PFSK-1 (cell line): ENCODE data around the gene TPRA1.

Experiments used
- FOXP2 ChIP-seq: optimal IDR thresholded peaks from 2 replicates; pipeline ENCODE3; 2011; ENCODE audit warnings: borderline replicate concordance, control low read depth, inconsistent platforms; ENCODE audit not compliant: insufficient read depth; ENCODE audit errors: extremely low read length, extremely low read depth
- POLR2AphosphoS5 ChIP-seq: IDR thresholded peaks from 2 replicates; pipeline ENCODE4 v1.6.1; 2012; ENCODE audit warnings: low read depth, mild to moderate bottlenecking, control low read depth, low read length, moderate library complexity
- SIN3A ChIP-seq: IDR thresholded peaks from 2 replicates; pipeline ENCODE4 v1.6.1; 2012; ENCODE audit warnings: mild to moderate bottlenecking, low read length, moderate library complexity, borderline replicate concordance; ENCODE audit not compliant: insufficient read depth
- TAF1 ChIP-seq: IDR thresholded peaks from 2 replicates; pipeline ENCODE4 v1.6.1; 2012; ENCODE audit warnings: low read length, control low read depth, borderline replicate concordance; ENCODE audit not compliant: insufficient read depth
- TF ChIP-seq, protein P1 (sequence below), 2 experiments: IDR thresholded peaks; 2 replicates each; pipeline versions ENCODE4 v1.6.1 to v1.8.0; 2011 to 2012; ENCODE audit warnings: low read depth in 2 of 2, low read length in 2 of 2, control low read depth in 1 of 2, inconsistent platforms in 1 of 2, mild to moderate bottlenecking in 1 of 2, moderate library complexity in 1 of 2; ENCODE audit not compliant: insufficient read depth in 1 of 2

Gene TPRA1

DNA sequence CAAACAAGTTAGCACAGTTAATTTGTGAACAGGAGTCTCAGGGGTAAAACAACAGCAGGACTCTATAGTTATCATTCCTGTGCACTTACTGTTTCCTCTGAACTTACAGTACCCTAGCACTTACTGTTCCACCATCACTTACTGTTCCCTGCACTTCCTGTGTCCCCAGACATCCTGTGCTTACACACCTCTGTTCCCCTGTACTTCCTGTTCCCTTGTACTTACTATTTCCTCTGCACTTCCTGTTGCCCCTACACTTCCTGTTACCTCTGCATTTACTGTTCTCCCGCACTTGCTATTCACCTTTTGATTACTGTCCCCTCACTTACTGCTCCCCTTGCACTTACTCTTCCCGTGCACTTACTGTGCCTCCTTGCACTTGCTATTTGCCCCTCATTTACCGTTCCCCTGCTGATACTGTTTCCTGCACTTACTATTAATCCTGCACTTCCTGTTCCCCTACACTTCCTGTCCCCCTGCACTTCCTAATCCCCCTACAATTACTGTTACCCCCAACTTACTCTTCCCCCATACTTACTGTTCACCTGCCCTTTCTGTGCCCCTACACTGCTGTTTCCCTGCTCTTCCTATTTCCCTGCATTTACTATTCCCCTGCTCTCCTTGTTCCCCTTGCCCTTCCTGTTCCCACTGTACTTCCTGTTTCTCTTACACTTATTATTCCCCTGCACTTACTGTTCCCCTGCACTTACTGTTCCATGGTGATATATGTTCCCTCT is 30.3 kb downstream of the TPRA1 start:
- TF ChIP-seq TAF1 (no peak), FOXP2 (no peak), POLR2AphosphoS5 (no peak), SIN3A (no peak)
- TF ChIP-seq, protein P1, sequence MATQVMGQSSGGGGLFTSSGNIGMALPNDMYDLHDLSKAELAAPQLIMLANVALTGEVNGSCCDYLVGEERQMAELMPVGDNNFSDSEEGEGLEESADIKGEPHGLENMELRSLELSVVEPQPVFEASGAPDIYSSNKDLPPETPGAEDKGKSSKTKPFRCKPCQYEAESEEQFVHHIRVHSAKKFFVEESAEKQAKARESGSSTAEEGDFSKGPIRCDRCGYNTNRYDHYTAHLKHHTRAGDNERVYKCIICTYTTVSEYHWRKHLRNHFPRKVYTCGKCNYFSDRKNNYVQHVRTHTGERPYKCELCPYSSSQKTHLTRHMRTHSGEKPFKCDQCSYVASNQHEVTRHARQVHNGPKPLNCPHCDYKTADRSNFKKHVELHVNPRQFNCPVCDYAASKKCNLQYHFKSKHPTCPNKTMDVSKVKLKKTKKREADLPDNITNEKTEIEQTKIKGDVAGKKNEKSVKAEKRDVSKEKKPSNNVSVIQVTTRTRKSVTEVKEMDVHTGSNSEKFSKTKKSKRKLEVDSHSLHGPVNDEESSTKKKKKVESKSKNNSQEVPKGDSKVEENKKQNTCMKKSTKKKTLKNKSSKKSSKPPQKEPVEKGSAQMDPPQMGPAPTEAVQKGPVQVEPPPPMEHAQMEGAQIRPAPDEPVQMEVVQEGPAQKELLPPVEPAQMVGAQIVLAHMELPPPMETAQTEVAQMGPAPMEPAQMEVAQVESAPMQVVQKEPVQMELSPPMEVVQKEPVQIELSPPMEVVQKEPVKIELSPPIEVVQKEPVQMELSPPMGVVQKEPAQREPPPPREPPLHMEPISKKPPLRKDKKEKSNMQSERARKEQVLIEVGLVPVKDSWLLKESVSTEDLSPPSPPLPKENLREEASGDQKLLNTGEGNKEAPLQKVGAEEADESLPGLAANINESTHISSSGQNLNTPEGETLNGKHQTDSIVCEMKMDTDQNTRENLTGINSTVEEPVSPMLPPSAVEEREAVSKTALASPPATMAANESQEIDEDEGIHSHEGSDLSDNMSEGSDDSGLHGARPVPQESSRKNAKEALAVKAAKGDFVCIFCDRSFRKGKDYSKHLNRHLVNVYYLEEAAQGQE (IDR thresholded peaks at IDR 0.05; ENCODE audit: insufficient read depth in 1 of 2, low read depth in 2 of 2, low read length in 2 of 2): no peak

DNA sequence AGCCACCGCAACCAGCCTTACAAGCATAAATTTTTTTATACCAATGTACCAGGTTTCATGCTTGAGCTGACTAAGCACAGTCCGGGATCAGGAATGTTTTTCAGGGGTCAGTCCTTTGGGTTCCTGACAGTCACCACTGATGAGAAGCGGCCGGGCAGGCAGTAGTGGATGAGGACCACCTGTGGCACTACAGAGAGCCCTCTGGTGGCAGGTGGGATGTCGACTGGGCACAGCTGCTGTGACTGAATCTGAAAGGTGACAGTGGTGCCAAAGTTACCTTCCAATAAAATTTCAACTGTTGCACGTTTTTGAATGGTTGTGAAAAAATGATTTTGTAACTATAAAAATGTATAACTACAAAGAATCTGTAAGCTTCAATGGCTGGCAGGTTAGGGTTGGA is 34.0 kb downstream of the TPRA1 start:
- no peak for TF ChIP-seq FOXP2
- no peak for TF ChIP-seq SIN3A
- TF ChIP-seq TAF1: no peak
- TF ChIP-seq, protein P1 (IDR thresholded peaks at IDR 0.05; ENCODE audit: insufficient read depth in 1 of 2, low read depth in 2 of 2, low read length in 2 of 2): no peak
- no peak for TF ChIP-seq POLR2AphosphoS5

DNA sequence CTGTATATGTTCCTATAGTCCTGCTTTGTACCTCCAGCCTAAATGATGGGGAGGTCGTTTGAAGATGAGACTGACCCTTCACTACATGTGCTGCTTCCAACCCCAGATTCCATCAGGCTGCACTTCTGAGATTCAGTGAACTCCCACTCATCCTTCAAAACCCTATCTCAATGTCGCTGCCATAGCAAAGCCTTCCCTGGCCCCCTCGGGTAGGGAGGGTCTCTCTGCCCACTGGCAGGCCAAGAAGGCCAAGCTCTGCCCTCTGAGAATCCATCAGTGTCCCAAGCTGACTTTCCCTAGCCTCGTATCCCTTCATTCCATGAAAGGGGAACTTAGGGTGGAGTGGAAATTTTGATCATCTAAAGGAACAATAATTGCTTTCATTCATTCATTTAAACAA is 35.4 kb downstream of the TPRA1 start:
- no peak for TF ChIP-seq TAF1
- no peak for TF ChIP-seq SIN3A
- TF ChIP-seq, protein P1 (IDR thresholded peaks at IDR 0.05; ENCODE audit: insufficient read depth in 1 of 2, low read depth in 2 of 2, low read length in 2 of 2): no peak
- TF ChIP-seq POLR2AphosphoS5: no peak
- TF ChIP-seq FOXP2: no peak

DNA sequence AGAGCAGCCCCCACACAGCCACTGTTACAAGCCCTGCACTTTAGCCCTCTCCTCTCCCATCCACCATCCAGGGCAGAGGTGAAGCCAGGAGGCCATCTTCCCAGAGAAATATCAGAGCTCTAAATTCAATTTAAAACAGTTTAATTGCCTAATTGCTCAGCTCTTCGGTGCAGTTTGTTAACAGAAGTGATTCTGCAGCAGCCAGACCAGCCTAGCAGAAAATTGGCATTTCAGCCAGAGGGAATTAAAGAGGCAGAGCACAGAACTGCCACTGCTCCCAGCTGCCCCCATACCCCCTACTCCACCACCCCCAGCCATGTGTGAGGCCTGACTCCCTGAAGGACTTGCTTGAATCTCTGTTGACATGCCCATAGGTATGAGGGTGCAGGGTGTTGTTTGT is 38.5 kb downstream of the TPRA1 start:
- TF ChIP-seq TAF1 (no peak), FOXP2 (no peak), POLR2AphosphoS5 (no peak), SIN3A (no peak)
- TF ChIP-seq, protein P1 (IDR thresholded peaks at IDR 0.05; ENCODE audit: insufficient read depth in 1 of 2, low read depth in 2 of 2, low read length in 2 of 2): no peak
